Measurements from ENCODE around the gene TBCB.

TBCB gene

DNA sequence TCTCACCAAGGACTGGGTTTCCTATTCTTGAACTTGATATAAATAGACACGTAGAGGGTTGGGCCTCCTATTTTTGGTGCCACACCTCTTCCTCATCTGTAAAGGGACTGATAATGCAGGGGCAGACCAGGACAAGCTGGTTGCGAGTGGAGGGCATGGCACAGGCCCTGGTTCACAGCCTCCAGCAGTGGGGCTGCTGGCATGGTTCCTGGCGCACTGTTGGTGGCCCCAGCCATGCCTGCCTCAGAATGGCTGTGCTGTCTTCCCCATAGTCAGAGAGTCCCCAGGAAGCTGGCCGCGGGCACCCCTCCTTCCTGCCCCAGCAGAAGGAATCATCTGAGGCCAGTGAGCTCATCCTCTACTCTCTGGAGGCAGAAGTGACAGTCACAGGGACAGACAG lies 14.8 kb upstream of the TBCB start:
- H3K9ac ChIP-seq (ENCODE audit: low read length): no peak overlapping the region
- H3K27ac ChIP-seq (ENCODE audit: low read length): no peak overlapping the region
- DNase-seq: no peak
- no peaks in the 10 kb centered on the region for H3K36me3 ChIP-seq (replicated peaks; ENCODE audit: insufficient read depth, low read length)
- no peaks in the 10 kb centered on the region for H3K79me2 ChIP-seq (ENCODE audit: low read length)
- H4K20me1 ChIP-seq (ENCODE audit: insufficient read depth, low read length): no peaks in the 10 kb centered on the region
- H2AFZ ChIP-seq (ENCODE audit: low read length): no peak overlapping the region
- H3K9me3 ChIP-seq (replicated peaks; ENCODE audit: insufficient read depth, low read length): no peaks in the 10 kb centered on the region
- TF ChIP-seq, protein P1, sequence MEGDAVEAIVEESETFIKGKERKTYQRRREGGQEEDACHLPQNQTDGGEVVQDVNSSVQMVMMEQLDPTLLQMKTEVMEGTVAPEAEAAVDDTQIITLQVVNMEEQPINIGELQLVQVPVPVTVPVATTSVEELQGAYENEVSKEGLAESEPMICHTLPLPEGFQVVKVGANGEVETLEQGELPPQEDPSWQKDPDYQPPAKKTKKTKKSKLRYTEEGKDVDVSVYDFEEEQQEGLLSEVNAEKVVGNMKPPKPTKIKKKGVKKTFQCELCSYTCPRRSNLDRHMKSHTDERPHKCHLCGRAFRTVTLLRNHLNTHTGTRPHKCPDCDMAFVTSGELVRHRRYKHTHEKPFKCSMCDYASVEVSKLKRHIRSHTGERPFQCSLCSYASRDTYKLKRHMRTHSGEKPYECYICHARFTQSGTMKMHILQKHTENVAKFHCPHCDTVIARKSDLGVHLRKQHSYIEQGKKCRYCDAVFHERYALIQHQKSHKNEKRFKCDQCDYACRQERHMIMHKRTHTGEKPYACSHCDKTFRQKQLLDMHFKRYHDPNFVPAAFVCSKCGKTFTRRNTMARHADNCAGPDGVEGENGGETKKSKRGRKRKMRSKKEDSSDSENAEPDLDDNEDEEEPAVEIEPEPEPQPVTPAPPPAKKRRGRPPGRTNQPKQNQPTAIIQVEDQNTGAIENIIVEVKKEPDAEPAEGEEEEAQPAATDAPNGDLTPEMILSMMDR (IDR thresholded peaks at IDR 0.05; ENCODE audit: low read length): no peak
- TF ChIP-seq EZH2phosphoT487 (IDR thresholded peaks at IDR 0.05; ENCODE audit: low read length) (no peak), EZH2 (optimal IDR thresholded peaks at IDR 0.05; ENCODE audit: low read depth, low read length) (no peak)
- no peaks in the 10 kb centered on the region for H3F3A ChIP-seq (ENCODE audit: insufficient read depth, low read length)
- H3K9me2 ChIP-seq (replicated peaks; ENCODE audit: insufficient read depth, low read length): no peaks in the 10 kb centered on the region
- H3K4me1 ChIP-seq (ENCODE audit: low read length): no peaks in the 10 kb centered on the region
- H3K27me3 ChIP-seq (replicated peaks; ENCODE audit: insufficient read depth, low read length): no peaks in the 10 kb centered on the region
- H3K4me2 ChIP-seq (ENCODE audit: low read depth, low read length): no peak overlapping the region
- no peak overlapping the region for H3K4me3 ChIP-seq (ENCODE audit: low read length)

DNA sequence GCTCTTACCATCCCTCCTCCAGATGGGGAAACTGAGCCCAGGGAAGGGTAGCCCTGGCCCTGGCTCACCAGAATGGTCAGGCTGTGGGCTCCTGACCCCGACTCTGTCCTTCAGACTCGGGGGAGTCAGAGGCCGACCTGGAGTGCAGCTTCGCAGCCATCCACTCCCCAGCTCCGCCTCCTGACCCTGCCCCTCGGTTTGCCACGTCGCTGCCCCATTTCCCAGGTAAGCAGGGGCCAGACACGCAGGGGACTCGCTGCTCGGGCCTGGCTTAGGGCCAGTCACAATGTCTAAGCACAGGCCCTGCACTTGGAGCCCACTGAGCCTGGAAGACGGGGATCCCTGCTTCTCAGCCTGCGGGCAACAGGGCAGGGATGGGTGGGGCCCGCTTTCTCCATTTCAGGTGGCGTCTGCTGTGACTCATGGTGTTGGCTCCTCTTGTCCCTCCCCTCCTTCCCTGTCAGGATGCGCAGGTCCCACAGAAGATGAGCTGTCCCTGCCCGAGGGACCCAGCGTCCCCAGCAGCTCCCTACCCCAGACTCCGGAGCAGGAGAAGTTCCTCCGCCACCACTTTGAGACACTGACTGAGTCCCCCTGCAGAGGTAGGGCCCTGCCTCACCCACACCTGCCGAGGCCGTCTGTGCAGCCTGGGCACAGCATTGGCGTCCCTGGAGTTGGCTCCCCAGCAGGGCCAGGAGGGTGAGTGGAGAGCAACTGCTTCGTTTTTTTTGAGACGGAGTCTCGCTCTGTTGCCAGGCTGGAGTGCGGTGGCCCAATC lies 13.5 kb upstream of the TBCB start:
- no peak overlapping the region for H2AFZ ChIP-seq (ENCODE audit: low read length)
- H3K36me3 ChIP-seq (replicated peaks; ENCODE audit: insufficient read depth, low read length): no peaks in the 10 kb centered on the region
- TF ChIP-seq, protein P1 (IDR thresholded peaks at IDR 0.05; ENCODE audit: low read length): no peak
- TF ChIP-seq EZH2 (optimal IDR thresholded peaks at IDR 0.05; ENCODE audit: low read depth, low read length) (no peak), EZH2phosphoT487 (IDR thresholded peaks at IDR 0.05; ENCODE audit: low read length) (no peak)

GRCh38 chr19:36103040-36103626 lies 12.1 kb upstream of the TBCB start:
- H3K36me3 ChIP-seq (replicated peaks; ENCODE audit: insufficient read depth, low read length): no peaks in the 10 kb centered on the region
- H3K4me3 ChIP-seq (ENCODE audit: low read length): no peak overlapping the region
- DNase-seq: no peak
- H3K4me1 ChIP-seq (ENCODE audit: low read length): no peaks in the 10 kb centered on the region
- no peak overlapping the region for H3K4me2 ChIP-seq (ENCODE audit: low read depth, low read length)
- no peaks in the 10 kb centered on the region for H3K27me3 ChIP-seq (replicated peaks; ENCODE audit: insufficient read depth, low read length)
- TF ChIP-seq, protein P1 (IDR thresholded peaks at IDR 0.05; ENCODE audit: low read length): no peak
- TF ChIP-seq EZH2 (optimal IDR thresholded peaks at IDR 0.05; ENCODE audit: low read depth, low read length) (no peak), EZH2phosphoT487 (IDR thresholded peaks at IDR 0.05; ENCODE audit: low read length) (no peak)
- no peak overlapping the region for H3K27ac ChIP-seq (ENCODE audit: low read length)
- H3K9ac ChIP-seq (ENCODE audit: low read length): no peak overlapping the region
- no peaks in the 10 kb centered on the region for H4K20me1 ChIP-seq (ENCODE audit: insufficient read depth, low read length)
- no peaks in the 10 kb centered on the region for H3K79me2 ChIP-seq (ENCODE audit: low read length)
- H3K9me2 ChIP-seq (replicated peaks; ENCODE audit: insufficient read depth, low read length): no peaks in the 10 kb centered on the region
- no peaks in the 10 kb centered on the region; the same call in 1 of the 2 replicates for H3F3A ChIP-seq (ENCODE audit: insufficient read depth, low read length)
- no peak overlapping the region for H2AFZ ChIP-seq (ENCODE audit: low read length)
- no peaks in the 10 kb centered on the region for H3K9me3 ChIP-seq (replicated peaks; ENCODE audit: insufficient read depth, low read length)

More for the DNA sequence above, 13.5 kb upstream of the TBCB start:
- H3F3A ChIP-seq (ENCODE audit: insufficient read depth, low read length): no peaks in the 10 kb centered on the region; the same call in 1 of the 2 replicates
- H3K79me2 ChIP-seq (ENCODE audit: low read length): no peaks in the 10 kb centered on the region
- H3K27me3 ChIP-seq (replicated peaks; ENCODE audit: insufficient read depth, low read length): no peaks in the 10 kb centered on the region
- DNase-seq: no peak
- no peak overlapping the region for H3K9ac ChIP-seq (ENCODE audit: low read length)
- H3K9me2 ChIP-seq (replicated peaks; ENCODE audit: insufficient read depth, low read length): no peaks in the 10 kb centered on the region
- H3K4me3 ChIP-seq (ENCODE audit: low read length): no peak overlapping the region
- H3K4me1 ChIP-seq (ENCODE audit: low read length): no peaks in the 10 kb centered on the region
- H3K9me3 ChIP-seq (replicated peaks; ENCODE audit: insufficient read depth, low read length): no peaks in the 10 kb centered on the region
- no peak overlapping the region for H3K27ac ChIP-seq (ENCODE audit: low read length)
- no peaks in the 10 kb centered on the region for H4K20me1 ChIP-seq (ENCODE audit: insufficient read depth, low read length)
- no peak overlapping the region for H3K4me2 ChIP-seq (ENCODE audit: low read depth, low read length)
